WTC11 (cell line): ENCODE measurements around the gene TFB1M. TPM values are rescaled to one million over a fixed set of nuclear protein-coding genes. Genes with fewer than 3 reads are reported as not detected.

Source experiments
- ATAC-seq: fragments of 200-7000 bp; cut with Tn5 transposase; 2 replicates; pipeline ENCODE4 v1.10.0; 2021; ENCODE audit warnings: mild to moderate bottlenecking, moderate library complexity
- CTCF ChIA-PET: fragments of 300-600 bp; sonication (Branson Sonifier 250); formaldehyde crosslinking; loops from one replicate; lab custom pipeline; 2021; ENCODE audit warnings: antibody characterized with exemption; lab: Charles Lee
- POLR2A ChIA-PET: fragments of 350-600 bp; sonication (Branson Sonifier 250); formaldehyde crosslinking; loops from one replicate; lab custom pipeline; 2021; ENCODE audit warnings: antibody characterized with exemption; lab: Charles Lee
- DNase-seq: peaks from one replicate; pipeline ENCODE4 v3.0.0; 2021; ENCODE audit warnings: low spot score
- H3K27ac Mint-ChIP-seq: 2 replicates; pipeline ENCODE4 v1.8.0; 2021; ENCODE audit warnings: mixed read lengths
- H3K27me3 Mint-ChIP-seq: 2 replicates; pipeline ENCODE4 v1.8.0; 2021; ENCODE audit warnings: low read depth, mild to moderate bottlenecking, moderate library complexity, mixed read lengths
- H3K36me3 Mint-ChIP-seq: 2 replicates; pipeline ENCODE4 v1.8.0; 2021; ENCODE audit warnings: mixed read lengths
- H3K4me1 Mint-ChIP-seq: 2 replicates; pipeline ENCODE4 v1.8.0; 2022; ENCODE audit warnings: mixed read lengths
- H3K4me3 Mint-ChIP-seq: 2 replicates; pipeline ENCODE4 v1.8.0; 2021; ENCODE audit warnings: mild to moderate bottlenecking, moderate library complexity, mixed read lengths
- H3K9me3 Mint-ChIP-seq: 2 replicates; pipeline ENCODE4 v1.8.0; 2021; ENCODE audit warnings: mixed read lengths
- E2F1 ChIP-seq: sonication (generic); formaldehyde crosslinking; IDR thresholded peaks from 2 replicates; pipeline ENCODE4 v1.8.0; 2022; ENCODE audit warnings: mild to moderate bottlenecking, missing genetic modification reagents
- EMX1 ChIP-seq: fragments of 250-450 bp; sonication (Bioruptor Pico); IDR thresholded peaks from 2 replicates; pipeline ENCODE4 v1.8.0; 2021; ENCODE audit warnings: mild to moderate bottlenecking
- ERG ChIP-seq: fragments of 250-450 bp; sonication (Bioruptor Pico); IDR thresholded peaks from 2 replicates; pipeline ENCODE4 v1.8.0; 2021; ENCODE audit warnings: mild to moderate bottlenecking
- GRHL2 ChIP-seq: fragments of 250-450 bp; sonication (Bioruptor Pico); IDR thresholded peaks from 2 replicates; pipeline ENCODE4 v1.8.0; 2022; ENCODE audit warnings: mild to moderate bottlenecking, moderate library complexity; ENCODE audit not compliant: insufficient replicate concordance, severe bottlenecking
- KAT7 ChIP-seq: sonication (generic); formaldehyde crosslinking; IDR thresholded peaks from 2 replicates; pipeline ENCODE4 v1.8.1; 2023; ENCODE audit warnings: missing genetic modification reagents, mild to moderate bottlenecking, borderline replicate concordance
- MAX ChIP-seq: sonication (generic); formaldehyde crosslinking; IDR thresholded peaks from 2 replicates; pipeline ENCODE4 v1.8.0; 2022; ENCODE audit warnings: mild to moderate bottlenecking, missing genetic modification reagents
- NFYB ChIP-seq: sonication (generic); formaldehyde crosslinking; conservative IDR thresholded peaks from 2 replicates; pipeline ENCODE4 v1.8.0; 2022; ENCODE audit warnings: low read depth, missing genetic modification reagents
- NR2C2 ChIP-seq: sonication (generic); formaldehyde crosslinking; IDR thresholded peaks from 2 replicates; pipeline ENCODE4 v1.8.0; 2022; ENCODE audit warnings: mild to moderate bottlenecking, missing genetic modification reagents
- SMAD3 ChIP-seq: sonication (generic); formaldehyde crosslinking; IDR thresholded peaks from 2 replicates; pipeline ENCODE4 v1.8.0; 2022; ENCODE audit warnings: missing genetic modification reagents, mild to moderate bottlenecking, borderline replicate concordance
- SMAD4 ChIP-seq: sonication (generic); formaldehyde crosslinking; IDR thresholded peaks from 2 replicates; pipeline ENCODE4 v1.8.0; 2022; ENCODE audit warnings: mild to moderate bottlenecking, missing genetic modification reagents
- SP1 ChIP-seq: sonication (generic); formaldehyde crosslinking; conservative IDR thresholded peaks from 2 replicates; pipeline ENCODE4 v1.8.1; 2022; ENCODE audit warnings: missing genetic modification reagents
- STAT6 ChIP-seq: sonication (generic); formaldehyde crosslinking; conservative IDR thresholded peaks from 2 replicates; pipeline ENCODE4 v1.8.1; 2023; ENCODE audit warnings: mild to moderate bottlenecking, low read depth, missing genetic modification reagents, moderate library complexity
- ZBTB21 ChIP-seq: sonication (generic); formaldehyde crosslinking; IDR thresholded peaks from 2 replicates; pipeline ENCODE4 v1.8.1; 2023; ENCODE audit warnings: mild to moderate bottlenecking, missing genetic modification reagents, borderline replicate concordance
- ZNF121 ChIP-seq: sonication (generic); formaldehyde crosslinking; IDR thresholded peaks from 2 replicates; pipeline ENCODE4 v1.8.0; 2023; ENCODE audit warnings: missing genetic modification reagents
- ZNF219 ChIP-seq: sonication (generic); formaldehyde crosslinking; IDR thresholded peaks from 2 replicates; pipeline ENCODE4 v1.8.0; 2023; ENCODE audit warnings: missing genetic modification reagents, mild to moderate bottlenecking, borderline replicate concordance
- ZNF232 ChIP-seq: sonication (generic); formaldehyde crosslinking; IDR thresholded peaks from 2 replicates; pipeline ENCODE4 v1.8.0; 2022; ENCODE audit warnings: mild to moderate bottlenecking, missing genetic modification reagents
- total RNA-seq: library from RNA; stranded (reverse); gene quantifications from 3 replicates; pipeline ENCODE4 v1.2.3, GENCODE V29; 2021
- TF ChIP-seq, protein P1 (sequence below): sonication (generic); formaldehyde crosslinking; IDR thresholded peaks from 2 replicates; pipeline ENCODE4 v1.8.0; 2022; ENCODE audit warnings: mild to moderate bottlenecking, missing genetic modification reagents

Gene TFB1M
- total RNA-seq, 1 experiment from 2014 or later = 41.8 TPM

DNA sequence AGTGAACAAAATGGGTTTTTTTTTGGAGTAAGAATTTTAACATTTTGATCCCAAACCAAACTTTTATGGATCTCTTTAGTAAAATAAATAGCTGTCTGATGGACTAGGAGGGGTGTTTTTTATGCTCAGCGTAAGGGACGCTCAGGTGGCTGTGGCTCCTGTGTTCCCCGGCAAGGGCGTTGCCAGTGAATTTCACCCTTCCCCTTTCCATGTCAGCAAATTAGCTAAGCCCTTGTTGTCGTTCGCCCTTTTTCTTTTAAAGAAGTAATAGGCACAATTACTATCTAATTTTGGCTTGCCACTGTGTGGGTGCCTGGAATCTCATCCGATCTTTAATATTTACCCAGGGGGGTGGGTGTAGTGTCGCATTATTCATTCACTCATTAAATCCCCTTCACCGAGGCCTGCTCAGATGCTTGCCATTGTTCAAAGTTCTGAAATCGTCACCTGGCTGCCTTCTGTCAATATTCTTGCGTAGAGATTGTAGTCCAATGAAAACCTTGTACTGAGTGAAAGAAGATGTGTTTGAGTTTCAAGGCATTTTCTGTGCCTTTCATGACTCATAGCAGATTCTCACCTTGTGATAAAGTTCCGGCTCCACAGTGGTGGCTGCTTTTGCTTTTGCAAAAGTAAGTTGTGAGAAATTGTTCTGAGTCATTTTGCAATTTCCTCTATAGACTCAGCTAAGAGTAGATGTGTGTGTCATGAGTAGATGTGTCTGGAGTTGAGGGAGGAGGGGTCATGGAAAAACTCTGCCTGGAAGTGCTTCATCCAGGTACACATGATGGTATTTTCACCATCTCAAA is 90.4 kb downstream of the TFB1M start (continued):
- TF ChIP-seq MAX (CRISPR knock-in tag) (no peak), EMX1 (CRISPR knock-in tag) (no peak)

DNA sequence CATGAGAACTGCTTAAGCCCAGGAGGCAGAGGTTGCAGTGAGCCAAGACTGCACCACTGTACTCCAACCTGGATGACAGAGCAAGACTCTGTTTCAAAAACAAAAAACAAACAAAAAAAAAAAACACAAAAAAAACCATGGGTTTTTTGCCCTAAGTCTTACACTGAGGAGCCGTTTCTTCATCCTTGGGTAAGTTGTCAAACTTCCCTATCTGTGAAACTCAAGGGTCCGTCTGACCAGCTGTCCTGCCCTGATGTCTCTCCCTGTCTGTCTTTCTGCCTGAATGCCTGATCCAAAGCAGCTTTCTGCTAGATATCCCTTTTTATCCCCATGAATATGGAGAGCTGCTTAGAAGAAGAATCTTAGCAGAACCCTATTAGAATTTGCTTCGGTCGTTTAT is 91.8 kb downstream of the TFB1M start:
- H3K27ac Mint-ChIP-seq = no peak overlapping the region
- TF ChIP-seq, protein P1, sequence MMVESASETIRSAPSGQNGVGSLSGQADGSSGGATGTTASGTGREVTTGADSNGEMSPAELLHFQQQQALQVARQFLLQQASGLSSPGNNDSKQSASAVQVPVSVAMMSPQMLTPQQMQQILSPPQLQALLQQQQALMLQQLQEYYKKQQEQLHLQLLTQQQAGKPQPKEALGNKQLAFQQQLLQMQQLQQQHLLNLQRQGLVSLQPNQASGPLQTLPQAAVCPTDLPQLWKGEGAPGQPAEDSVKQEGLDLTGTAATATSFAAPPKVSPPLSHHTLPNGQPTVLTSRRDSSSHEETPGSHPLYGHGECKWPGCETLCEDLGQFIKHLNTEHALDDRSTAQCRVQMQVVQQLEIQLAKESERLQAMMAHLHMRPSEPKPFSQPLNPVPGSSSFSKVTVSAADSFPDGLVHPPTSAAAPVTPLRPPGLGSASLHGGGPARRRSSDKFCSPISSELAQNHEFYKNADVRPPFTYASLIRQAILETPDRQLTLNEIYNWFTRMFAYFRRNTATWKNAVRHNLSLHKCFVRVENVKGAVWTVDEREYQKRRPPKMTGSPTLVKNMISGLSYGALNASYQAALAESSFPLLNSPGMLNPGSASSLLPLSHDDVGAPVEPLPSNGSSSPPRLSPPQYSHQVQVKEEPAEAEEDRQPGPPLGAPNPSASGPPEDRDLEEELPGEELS (CRISPR knock-in tag) = no peak
- no peak for TF ChIP-seq ZNF121 (CRISPR knock-in tag)
- no peak for TF ChIP-seq ZBTB21 (CRISPR knock-in tag)
- TF ChIP-seq KAT7 (CRISPR knock-in tag) = no peak
- TF ChIP-seq SP1 (CRISPR knock-in tag) = no peak
- TF ChIP-seq SMAD4 (CRISPR knock-in tag) = no peak
- TF ChIP-seq MAX (CRISPR knock-in tag) = no peak
- no peak for TF ChIP-seq ERG
- TF ChIP-seq SMAD3 (CRISPR knock-in tag) = no peak
- TF ChIP-seq E2F1 (CRISPR knock-in tag) = no peak
- TF ChIP-seq STAT6 (CRISPR knock-in tag) = no peak
- TF ChIP-seq NR2C2 (CRISPR knock-in tag) = no peak
- TF ChIP-seq NFYB (CRISPR knock-in tag) = no peak
- TF ChIP-seq ZNF219 (CRISPR knock-in tag) = no peak
- TF ChIP-seq GRHL2 (CRISPR knock-in tag) = no peak
- no peak for TF ChIP-seq ZNF232 (CRISPR knock-in tag)
- ATAC-seq (no peak), DNase-seq (no peak)
- H3K27me3 Mint-ChIP-seq = no peaks in the 10 kb centered on the region
- CTCF ChIA-PET = interaction anchor here (1.4 to 2.2 kb wide), 3 partner anchors 11 to 294 kb away, joined by 4 to 7 read pairs (median 5); no protein-coding TSS in a partner anchor
- H3K4me1 Mint-ChIP-seq = peaks cover 16% of the 10 kb centered on the region
- 0 out of 2 replicates have a peak, but pooled peaks cover 3% of the 10 kb centered on the region for H3K9me3 Mint-ChIP-seq
- H3K36me3 Mint-ChIP-seq = peaks cover 4% of the 10 kb centered on the region
- POLR2A ChIA-PET = no interaction called here
- H3K4me3 Mint-ChIP-seq = no peak overlapping the region
